GM23338 (cell line): ENCODE data around the gene LIN7A. TPM values are rescaled to one million over a fixed set of nuclear protein-coding genes. Genes with fewer than 3 reads are reported as not detected.

Experiments used
- ATAC-seq: fragments of 200-7000 bp; cut with Tn5 transposase; 3 replicates; pipeline ENCODE4 v1.9.1; 2020
- DNase-seq: peaks from one replicate; pipeline ENCODE4 v3.0.0-alpha.2; 2015; ENCODE audit warnings: low spot score
- H2AFZ ChIP-seq: fragments of 200-600 bp; sonication (generic); 2 replicates; pipeline ENCODE4 v1.8.0; 2016; ENCODE audit warnings: antibody characterized with exemption, mild to moderate bottlenecking, moderate library complexity
- H3F3A ChIP-seq: fragments of 200-600 bp; sonication (generic); replicated peaks from 2 replicates; pipeline ENCODE4 v1.8.0; 2017; ENCODE audit warnings: antibody characterized with exemption, mixed run types, low read depth
- H3K27ac ChIP-seq: fragments of 200-600 bp; sonication (generic); 2 replicates; pipeline ENCODE4 v1.6.1; 2016; ENCODE audit warnings: low read depth
- H3K27me3 ChIP-seq: fragments of 200-600 bp; sonication (generic); 2 replicates; pipeline ENCODE4 v1.8.0; 2016; ENCODE audit warnings: mild to moderate bottlenecking, mixed run types, moderate library complexity; ENCODE audit not compliant: insufficient read depth
- H3K36me3 ChIP-seq: fragments of 200-600 bp; sonication (generic); 2 replicates; pipeline ENCODE4 v1.8.0; 2016; ENCODE audit warnings: mild to moderate bottlenecking; ENCODE audit not compliant: insufficient read depth
- H3K4me1 ChIP-seq: fragments of 200-600 bp; sonication (generic); 2 replicates; pipeline ENCODE4 v1.8.0; 2016; ENCODE audit warnings: mild to moderate bottlenecking, moderate library complexity; ENCODE audit not compliant: insufficient read depth
- H3K4me2 ChIP-seq: fragments of 200-600 bp; sonication (generic); 2 replicates; pipeline ENCODE4 v1.7.1; 2017; ENCODE audit warnings: mixed run types
- H3K4me3 ChIP-seq: fragments of 200-600 bp; sonication (generic); 2 replicates; pipeline ENCODE4 v1.6.1; 2016; ENCODE audit warnings: mixed run types
- H3K79me2 ChIP-seq: fragments of 200-600 bp; sonication (generic); replicated peaks from 2 replicates; pipeline ENCODE4 v1.8.0; 2017; ENCODE audit warnings: mild to moderate bottlenecking; ENCODE audit not compliant: insufficient read depth
- H3K9me2 ChIP-seq: fragments of 200-600 bp; sonication (generic); 2 replicates; pipeline ENCODE4 v1.8.0; 2017; ENCODE audit not compliant: insufficient read depth
- H4K20me1 ChIP-seq: fragments of 200-600 bp; sonication (generic); replicated peaks from 2 replicates; pipeline ENCODE4 v1.8.0; 2017; ENCODE audit warnings: mild to moderate bottlenecking; ENCODE audit not compliant: insufficient read depth
- H3K27ac Mint-ChIP-seq: 2 replicates; pipeline ENCODE4 v1.8.0; 2020; ENCODE audit warnings: inconsistent platforms, mild to moderate bottlenecking, moderate library complexity, mixed read lengths
- H3K27me3 Mint-ChIP-seq: 3 replicates; pipeline ENCODE4 v1.8.0; 2022; ENCODE audit warnings: low read depth, mild to moderate bottlenecking, moderate library complexity, mixed read lengths, inconsistent platforms; ENCODE audit not compliant: insufficient read depth, poor library complexity
- H3K36me3 Mint-ChIP-seq: 3 replicates; pipeline ENCODE4 v1.8.0; 2021; ENCODE audit warnings: low read depth, mild to moderate bottlenecking, inconsistent platforms, moderate library complexity, mixed read lengths
- H3K4me1 Mint-ChIP-seq: 3 replicates; pipeline ENCODE4 v1.8.0; 2020; ENCODE audit warnings: mild to moderate bottlenecking, inconsistent platforms, mixed read lengths
- H3K4me3 Mint-ChIP-seq: 3 replicates; pipeline ENCODE4 v1.8.0; 2021; ENCODE audit warnings: moderate library complexity, mild to moderate bottlenecking, inconsistent platforms, mixed read lengths
- H3K9me3 Mint-ChIP-seq: 3 replicates; pipeline ENCODE4 v1.8.0; 2020; ENCODE audit warnings: moderate library complexity, mild to moderate bottlenecking, inconsistent platforms, mixed read lengths
- CREB1 ChIP-seq: fragments of 250-450 bp; sonication (Bioruptor Pico); IDR thresholded peaks from 2 replicates; pipeline ENCODE4 v1.5.0; 2020; ENCODE audit warnings: low read depth, mild to moderate bottlenecking, moderate library complexity
- ETS1 ChIP-seq: IDR thresholded peaks from 2 replicates; pipeline ENCODE4 v1.6.1; 2016; ENCODE audit warnings: antibody characterized with exemption
- EZH2 ChIP-seq: fragments of 200-600 bp; sonication (generic); IDR thresholded peaks from one replicate; pipeline ENCODE4 v1.8.0; 2017; ENCODE audit warnings: antibody characterized with exemption, mild to moderate bottlenecking, low read depth; ENCODE audit not compliant: unreplicated experiment
- EZH2phosphoT487 ChIP-seq: fragments of 200-600 bp; sonication (generic); IDR thresholded peaks from one replicate; pipeline ENCODE4 v1.8.1; 2018; ENCODE audit warnings: antibody characterized with exemption; ENCODE audit not compliant: unreplicated experiment
- JUNB ChIP-seq: IDR thresholded peaks from one replicate; pipeline ENCODE4 v1.6.1; 2016; ENCODE audit warnings: antibody characterized with exemption; ENCODE audit not compliant: unreplicated experiment
- NANOG ChIP-seq: IDR thresholded peaks from 2 replicates; pipeline ENCODE4 v1.6.1; 2016; ENCODE audit warnings: antibody characterized with exemption, borderline replicate concordance
- POLR2AphosphoS5 ChIP-seq: IDR thresholded peaks from 2 replicates; pipeline ENCODE4 v1.6.1; 2016; ENCODE audit warnings: antibody characterized with exemption, low read depth
- REST ChIP-seq: IDR thresholded peaks from one replicate; pipeline ENCODE4 v1.6.1; 2018; ENCODE audit warnings: antibody characterized with exemption; ENCODE audit not compliant: unreplicated experiment
- STAT1 ChIP-seq: IDR thresholded peaks from one replicate; pipeline ENCODE4 v1.6.1; 2016; ENCODE audit warnings: antibody characterized with exemption; ENCODE audit not compliant: unreplicated experiment
- ZNF114 ChIP-seq: fragments of 250-450 bp; sonication (Bioruptor Pico); IDR thresholded peaks from 2 replicates; pipeline ENCODE4 v1.5.0; 2020; ENCODE audit warnings: mild to moderate bottlenecking, moderate library complexity
- ZNF331 ChIP-seq: fragments of 250-450 bp; sonication (Bioruptor Pico); IDR thresholded peaks from 2 replicates; pipeline ENCODE4 v1.5.0; 2020; ENCODE audit warnings: low read depth, mild to moderate bottlenecking, moderate library complexity
- ZNF462 ChIP-seq: fragments of 250-450 bp; sonication (Bioruptor Pico); IDR thresholded peaks from 2 replicates; pipeline ENCODE4 v1.5.0; 2020; ENCODE audit warnings: mild to moderate bottlenecking, moderate library complexity
- polyA plus RNA-seq: library from polyadenylated mRNA; unstranded; fragments of >200 nt; fragmentation: Nextera tagmentation; extraction: Ambion mirVana; gene quantifications from 2 replicates; pipeline ENCODE4 v1.2.1, GENCODE V29; 2016
- total RNA-seq: library from RNA; depleted of rRNA; stranded (reverse); fragments of >200 nt; shearing (Covaris generic); gene quantifications from 2 replicates; pipeline ENCODE4 v1.2.3, GENCODE V29; 2014

The LIN7A gene
- total and polyA plus RNA-seq, 2 experiments from 2014 or later = 5.7 to 6.5 TPM

DNA sequence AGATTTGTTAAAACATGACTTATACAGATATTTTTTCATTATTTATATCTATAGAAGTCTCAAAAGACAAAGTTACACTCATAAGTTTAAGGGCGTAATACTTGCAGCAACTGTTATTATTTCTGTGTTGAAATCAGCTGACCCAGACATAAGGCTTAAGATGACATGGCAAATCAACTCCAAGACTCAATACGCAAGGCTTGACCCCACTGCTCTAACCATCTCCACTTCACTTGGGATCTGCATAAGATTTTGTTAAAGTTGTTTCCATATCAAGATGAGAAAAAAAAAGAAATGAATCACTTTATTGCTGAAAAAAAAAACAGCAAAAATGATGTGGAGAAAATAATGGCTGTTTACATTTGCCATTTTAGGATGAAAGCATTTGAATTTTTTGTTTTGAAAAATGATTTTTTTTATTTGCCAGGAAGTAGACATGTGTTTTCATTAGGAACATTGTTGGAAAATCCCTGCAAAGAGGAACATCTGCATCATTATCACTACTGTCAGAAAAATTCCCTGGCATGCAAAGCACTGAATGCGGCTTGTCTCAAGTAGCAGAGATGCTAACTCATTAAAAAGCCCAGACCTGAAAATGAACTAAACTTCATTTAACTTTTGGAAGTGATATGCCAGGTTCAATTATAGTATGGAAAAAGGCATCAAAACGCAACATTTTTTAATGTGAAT, 73.5 kb downstream of the LIN7A start:
- Mint-ChIP-seq H3K27me3 (peaks cover 4% of the 10 kb centered on the region), H3K36me3 (no peaks in the 10 kb centered on the region), H3K9me3 (no peaks in the 10 kb centered on the region), H3K27ac (no peak overlapping the region), H3K4me3 (no peak overlapping the region), H3K4me1 (peaks cover 4% of the 10 kb centered on the region; the same call in 2 of the 3 replicates)
- Histone ChIP-seq H3K4me1 (0 out of 2 replicates have a peak, but pooled peaks cover 4% of the 10 kb centered on the region), H3K9me2 (no peaks in the 10 kb centered on the region), H3K36me3 (no peaks in the 10 kb centered on the region), H3K4me2 (no peak overlapping the region), H3F3A (no peaks in the 10 kb centered on the region), H3K4me3 (no peak overlapping the region), H4K20me1 (no peaks in the 10 kb centered on the region), H3K27ac (no peak overlapping the region), H2AFZ (no peak overlapping the region), H3K27me3 (no peaks in the 10 kb centered on the region), H3K79me2 (no peaks in the 10 kb centered on the region)
- DNase-seq (no peak), ATAC-seq (no peak)
- TF ChIP-seq ZNF114 (CRISPR knock-in tag) = no peak

DNA sequence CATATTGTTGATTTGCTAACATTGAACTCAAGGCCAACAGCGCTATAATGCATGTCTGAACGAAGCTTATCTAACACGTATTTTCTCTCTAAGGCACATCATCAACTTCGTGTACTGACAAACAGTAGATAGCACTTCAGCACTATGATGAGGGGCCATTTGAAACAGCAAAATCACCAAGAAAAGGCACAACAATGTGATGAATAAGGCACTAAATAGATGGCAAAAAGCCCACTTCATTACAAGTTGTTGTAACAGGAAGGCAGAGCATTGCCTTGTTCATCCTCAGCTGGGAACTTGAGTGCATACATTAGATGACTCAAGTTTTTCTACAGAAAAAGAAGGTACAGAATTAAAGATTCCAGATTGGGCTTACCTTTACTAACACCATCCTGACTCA, 75.2 kb downstream of the LIN7A start:
- H3K4me2 ChIP-seq = no peak overlapping the region

More for the DNA sequence above, 75.2 kb downstream of the LIN7A start:
- H3K9me2 ChIP-seq = no peaks in the 10 kb centered on the region
- Mint-ChIP-seq H3K27me3 (peaks cover 4% of the 10 kb centered on the region), H3K4me1 (peaks cover 6% of the 10 kb centered on the region; the same call in 2 of the 3 replicates), H3K9me3 (no peaks in the 10 kb centered on the region), H3K27ac (no peak overlapping the region), H3K36me3 (no peaks in the 10 kb centered on the region), H3K4me3 (no peak overlapping the region)
- H3K27ac ChIP-seq = no peak overlapping the region
- H3F3A ChIP-seq = no peaks in the 10 kb centered on the region
- H3K79me2 ChIP-seq = no peaks in the 10 kb centered on the region
- no peaks in the 10 kb centered on the region for H4K20me1 ChIP-seq
- DNase-seq (no peak), ATAC-seq (no peak)
- no peak overlapping the region for H2AFZ ChIP-seq
- H3K27me3 ChIP-seq = no peaks in the 10 kb centered on the region
- 0 out of 2 replicates have a peak, but pooled peaks cover 4% of the 10 kb centered on the region for H3K4me1 ChIP-seq
- no peak overlapping the region for H3K4me3 ChIP-seq
- no peaks in the 10 kb centered on the region for H3K36me3 ChIP-seq
- TF ChIP-seq EZH2 (no peak), ZNF462 (CRISPR knock-in tag) (no peak), STAT1 (no peak), ZNF331 (CRISPR knock-in tag) (no peak), POLR2AphosphoS5 (no peak), CREB1 (CRISPR knock-in tag) (no peak), ETS1 (no peak), REST (no peak), JUNB (no peak), EZH2phosphoT487 (no peak), NANOG (no peak)
